GM12872 (cell line): Measurements from ENCODE around the gene MAGI1.

Experiments
- CTCF ChIP-seq: IDR thresholded peaks from 3 replicates; pipeline ENCODE4 v1.5.1; 2011; ENCODE audit warnings: low read depth, mild to moderate bottlenecking, low read length, moderate library complexity; ENCODE audit not compliant: insufficient read depth

MAGI1 gene

GRCh38 chr3:65356331-65357248, 682.1 kb downstream of the MAGI1 start:
- no peak for TF ChIP-seq CTCF

GRCh38 chr3:65354880-65355279, 683.8 kb downstream of the MAGI1 start:
- TF ChIP-seq CTCF: no peak

- TF ChIP-seq CTCF: no peak
These were observed 685.8 kb downstream of the MAGI1 start for GRCh38 chr3:65352951-65353350.

GRCh38 chr3:65351753-65352152, 687.0 kb downstream of the MAGI1 start:
- no peak for TF ChIP-seq CTCF

GRCh38 chr3:65350801-65351476, 687.8 kb downstream of the MAGI1 start:
- TF ChIP-seq CTCF: no peak

- TF ChIP-seq CTCF: no peak
These were observed 690.2 kb downstream of the MAGI1 start for GRCh38 chr3:65348398-65348995.

- no peak for TF ChIP-seq CTCF
These were observed 691.6 kb downstream of the MAGI1 start for GRCh38 chr3:65347166-65347565.
